Ovary (tissue), 3 donors: ENCODE measurements around the gene PDSS2.

Source experiments
- POLR2A ChIP-seq: fragments of 450-650 bp; IDR thresholded peaks from one replicate; pipeline ENCODE4 v1.6.1; 2017; ENCODE audit warnings: antibody characterized with exemption, mild to moderate bottlenecking, moderate library complexity
- TF ChIP-seq, protein P1 (sequence below), 3 donors: fragments of 450-650 bp in 2 of 3; fragments of 200-600 bp in 1 of 3; IDR thresholded peaks; one replicate each; pipeline versions ENCODE4 v1.5.1 to v1.8.0; 2016 to 2022; ENCODE audit warnings: antibody characterized with exemption in 3 of 3, mild to moderate bottlenecking in 1 of 3
- donor health status: DM: no; HTN: no; CAD: no.

DNA sequence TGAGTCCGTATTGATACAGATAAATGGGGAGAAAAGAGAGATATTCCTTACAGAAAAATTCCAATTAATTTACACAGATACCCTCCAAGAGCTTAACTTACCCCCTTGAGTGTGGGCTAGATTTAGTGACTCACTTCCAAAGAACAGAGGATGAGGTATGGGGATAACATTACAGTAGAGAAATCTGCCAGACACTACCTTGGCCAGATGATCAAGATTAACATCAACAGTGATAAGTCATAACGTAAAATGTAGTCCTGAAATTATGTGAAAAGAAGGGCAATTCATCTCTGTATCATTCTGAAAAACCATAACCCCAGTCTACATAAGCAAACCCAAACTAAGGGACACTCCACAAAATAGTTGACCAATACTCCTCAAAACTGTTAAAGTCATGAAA, 69.3 kb downstream of the PDSS2 start:
- TF ChIP-seq, protein P1, sequence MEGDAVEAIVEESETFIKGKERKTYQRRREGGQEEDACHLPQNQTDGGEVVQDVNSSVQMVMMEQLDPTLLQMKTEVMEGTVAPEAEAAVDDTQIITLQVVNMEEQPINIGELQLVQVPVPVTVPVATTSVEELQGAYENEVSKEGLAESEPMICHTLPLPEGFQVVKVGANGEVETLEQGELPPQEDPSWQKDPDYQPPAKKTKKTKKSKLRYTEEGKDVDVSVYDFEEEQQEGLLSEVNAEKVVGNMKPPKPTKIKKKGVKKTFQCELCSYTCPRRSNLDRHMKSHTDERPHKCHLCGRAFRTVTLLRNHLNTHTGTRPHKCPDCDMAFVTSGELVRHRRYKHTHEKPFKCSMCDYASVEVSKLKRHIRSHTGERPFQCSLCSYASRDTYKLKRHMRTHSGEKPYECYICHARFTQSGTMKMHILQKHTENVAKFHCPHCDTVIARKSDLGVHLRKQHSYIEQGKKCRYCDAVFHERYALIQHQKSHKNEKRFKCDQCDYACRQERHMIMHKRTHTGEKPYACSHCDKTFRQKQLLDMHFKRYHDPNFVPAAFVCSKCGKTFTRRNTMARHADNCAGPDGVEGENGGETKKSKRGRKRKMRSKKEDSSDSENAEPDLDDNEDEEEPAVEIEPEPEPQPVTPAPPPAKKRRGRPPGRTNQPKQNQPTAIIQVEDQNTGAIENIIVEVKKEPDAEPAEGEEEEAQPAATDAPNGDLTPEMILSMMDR (IDR thresholded peaks at IDR 0.05) = no peak
- no peak for TF ChIP-seq POLR2A
